HG02623 (cell line): ENCODE data around the gene CLCN4.
A peak's percentile ranks its signal among the peaks of the same experiment; 100 is the strongest.

Source experiments
- ATAC-seq: cut with Tn5 transposase; IDR thresholded peaks from one replicate; pipeline ENCODE4 v1.9.1; 2021; ENCODE audit warnings: moderate library complexity; ENCODE audit not compliant: unreplicated experiment

CLCN4 gene

GRCh38 chrX:10156199-10157031 lies at the start of gene CLCN4:
Gene CLCN4, plus strand, starts transcription at chrX:10156975. Its CDS starts 28,058 bp downstream, at chrX:10185033.
- ATAC-seq, result peak; percentile 47

DNA sequence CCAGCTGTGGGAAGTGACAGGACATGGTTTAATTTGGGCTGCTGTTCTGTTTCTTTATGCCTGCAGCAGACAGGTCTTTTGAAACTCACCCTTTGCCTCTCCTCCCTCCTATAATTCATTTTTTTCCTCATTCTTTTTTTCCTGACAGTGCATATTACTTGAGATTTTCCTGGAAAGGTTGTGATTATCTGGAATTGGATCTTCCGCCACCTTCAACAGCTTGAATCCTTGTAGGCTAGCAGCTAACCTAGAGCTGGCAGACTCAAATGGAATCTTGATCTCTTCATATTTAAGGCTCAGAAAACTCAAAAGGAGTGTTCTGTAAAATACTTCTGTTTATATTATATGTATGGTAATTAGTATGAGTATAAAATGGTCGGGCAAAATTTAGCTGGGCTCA lies 49.3 kb upstream of the CLCN4 start:
- no peak for ATAC-seq

- ATAC-seq, result no peak
These were observed 48.5 kb upstream of the CLCN4 start for GRCh38 chrX:10108288-10108687.

- ATAC-seq, result no peak
These were observed 47.1 kb upstream of the CLCN4 start for GRCh38 chrX:10109695-10110094.

- ATAC-seq, result no peak
These were observed 46.3 kb upstream of the CLCN4 start for GRCh38 chrX:10110316-10110935.

DNA sequence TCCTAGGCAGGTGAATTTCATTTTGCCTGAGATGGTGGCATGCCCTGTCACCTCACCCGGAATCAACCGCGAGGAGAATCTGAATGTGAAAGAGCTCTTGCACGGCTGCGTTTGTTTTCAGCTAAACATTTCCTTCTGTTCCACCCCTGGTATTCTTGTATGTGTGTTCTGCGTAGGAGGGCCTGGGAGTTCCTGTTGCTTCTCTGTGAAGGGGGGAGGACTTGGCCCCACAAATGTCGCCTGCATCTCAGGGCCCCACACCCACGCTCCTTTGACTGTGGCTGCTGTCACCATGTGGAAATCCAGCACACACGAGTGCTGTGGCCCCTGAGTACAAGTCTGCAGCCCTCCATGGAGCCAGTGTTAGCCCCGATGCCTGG lies 45.8 kb upstream of the CLCN4 start:
- peak; percentile 35 for ATAC-seq

DNA sequence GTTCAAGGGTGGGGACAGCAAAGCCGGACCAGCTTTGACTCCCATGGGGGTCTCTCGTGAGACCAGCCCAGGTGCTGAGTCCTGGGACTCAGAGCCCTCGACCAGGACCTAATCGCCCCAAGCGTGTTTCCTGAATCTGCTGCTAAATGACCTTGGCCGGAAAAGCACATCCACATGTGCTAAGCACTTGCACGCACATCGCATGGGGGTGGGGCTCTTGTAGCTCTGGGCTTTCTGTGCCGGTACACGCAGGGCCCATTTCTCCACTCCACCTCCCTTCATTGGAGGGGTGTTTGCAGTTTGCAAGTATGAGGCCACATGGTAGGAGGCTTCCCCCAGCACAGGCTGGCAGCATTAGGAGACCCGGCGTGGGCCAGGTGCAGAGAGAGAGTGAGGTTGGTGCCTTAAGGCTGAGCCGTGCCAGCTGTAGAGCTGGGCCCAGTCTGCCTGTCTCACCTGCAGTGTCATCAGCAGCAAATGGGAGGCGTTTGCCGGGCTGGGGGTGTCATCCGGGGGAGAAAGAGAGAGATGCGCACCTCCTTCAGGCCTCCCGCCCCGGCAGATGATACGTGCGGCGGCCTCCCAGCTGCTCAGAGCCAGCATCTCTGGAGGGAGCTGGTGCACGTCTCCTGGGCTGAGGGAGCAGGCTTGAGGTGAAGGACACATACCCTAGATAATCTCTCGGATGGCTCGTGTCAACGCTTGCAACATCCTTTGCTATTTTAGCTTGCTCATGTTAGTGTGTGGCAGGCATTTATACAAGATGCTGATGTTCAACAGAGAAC lies 45.2 kb upstream of the CLCN4 start:
- peak; percentile 42 for ATAC-seq

DNA sequence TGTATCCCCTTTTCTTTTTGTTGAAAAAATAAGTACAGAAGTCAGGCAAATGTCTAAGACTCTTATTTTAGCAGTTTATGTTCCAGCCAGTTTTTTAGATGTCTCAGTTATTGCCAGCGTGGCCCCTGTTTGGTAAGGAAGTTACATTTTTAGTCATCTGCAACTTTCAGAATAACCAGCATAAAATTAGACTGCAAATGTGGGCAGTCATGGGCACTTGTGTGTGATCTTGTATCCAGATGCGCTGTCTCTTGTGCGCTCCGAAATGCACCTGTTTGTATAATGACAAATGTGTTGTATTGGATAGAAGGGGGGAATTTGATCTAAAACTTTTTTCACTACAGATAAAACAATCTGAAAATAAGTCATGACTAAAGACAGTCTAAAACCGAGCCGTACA lies 44.3 kb upstream of the CLCN4 start:
- ATAC-seq, result peak; percentile 37

- ATAC-seq, result no peak
These were observed 41.7 kb upstream of the CLCN4 start for GRCh38 chrX:10115082-10115481.

DNA sequence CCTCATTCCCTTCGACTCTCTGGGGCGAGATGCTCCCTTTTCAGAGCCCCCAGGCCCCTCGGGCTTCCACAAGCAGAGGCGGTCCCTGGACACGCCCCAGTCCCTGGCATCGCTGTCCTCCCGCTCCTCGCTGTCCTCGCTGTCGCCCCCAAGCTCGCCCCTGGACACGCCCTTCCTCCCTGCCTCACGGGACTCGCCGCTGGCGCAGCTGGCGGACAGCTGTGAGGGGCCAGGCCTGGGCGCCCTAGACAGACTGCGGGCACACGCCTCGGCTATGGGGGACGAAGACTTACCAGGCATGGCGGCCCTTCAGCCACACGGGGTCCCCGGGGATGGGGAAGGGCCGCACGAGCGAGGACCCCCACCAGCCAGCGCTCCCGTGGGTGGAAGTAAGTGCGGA lies 39.5 kb upstream of the CLCN4 start:
- no peak for ATAC-seq

GRCh38 chrX:10117864-10118377 lies 38.9 kb upstream of the CLCN4 start:
- no peak for ATAC-seq

DNA sequence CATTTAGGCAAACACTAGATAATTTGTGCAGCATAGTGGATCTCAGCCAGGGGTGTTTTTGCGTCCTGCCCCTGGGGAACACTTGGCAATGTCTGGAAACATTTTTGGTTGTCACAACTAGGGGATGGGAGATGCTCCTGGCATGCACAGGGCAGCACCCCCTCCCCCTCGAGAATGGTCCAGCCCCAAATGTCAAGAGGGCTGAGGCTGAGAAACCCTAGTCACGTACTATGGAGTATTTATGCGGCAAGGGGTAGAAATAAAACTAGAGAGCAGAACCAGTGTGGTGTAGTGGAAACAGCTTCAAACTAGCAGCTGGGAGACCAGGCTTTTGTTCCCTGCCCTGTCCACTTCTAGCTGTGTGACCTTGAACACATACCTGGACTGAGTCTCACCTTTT lies 38.2 kb upstream of the CLCN4 start:
- ATAC-seq, result no peak

GRCh38 chrX:10119399-10119990 lies 37.3 kb upstream of the CLCN4 start:
- ATAC-seq, result peak; percentile 39

GRCh38 chrX:10120331-10120730 lies 36.4 kb upstream of the CLCN4 start:
- ATAC-seq, result no peak

- no peak for ATAC-seq
These were observed 35.9 kb upstream of the CLCN4 start for GRCh38 chrX:10120828-10121227.

DNA sequence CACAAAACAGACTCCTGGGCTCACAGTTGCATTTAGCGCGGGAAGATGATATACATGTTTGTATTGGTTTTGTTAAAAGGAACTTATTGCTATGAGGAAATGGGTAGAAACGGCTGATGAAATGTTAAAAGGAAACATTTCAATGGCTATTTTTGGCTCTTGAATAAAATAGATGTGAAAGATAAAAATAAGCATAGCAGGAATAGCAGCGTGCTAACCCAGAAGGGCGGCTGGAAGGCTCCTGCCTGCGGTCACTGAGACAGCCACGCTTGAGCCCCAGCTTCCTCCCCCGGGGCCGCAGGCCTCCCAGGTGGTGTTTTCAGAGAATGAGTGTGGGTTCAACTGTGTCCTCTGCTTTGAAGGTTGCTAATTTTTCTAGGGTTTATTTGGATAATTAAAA lies 35.0 kb upstream of the CLCN4 start:
- peak; percentile 77 for ATAC-seq

- ATAC-seq, result no peak
These were observed 32.1 kb upstream of the CLCN4 start for GRCh38 chrX:10124506-10125247.

- no peak for ATAC-seq
These were observed 31.5 kb upstream of the CLCN4 start for GRCh38 chrX:10125248-10125615.

- ATAC-seq, result no peak
These were observed 30.7 kb upstream of the CLCN4 start for GRCh38 chrX:10126044-10126443.

- ATAC-seq, result no peak
These were observed 29.9 kb upstream of the CLCN4 start for GRCh38 chrX:10126834-10127233.

DNA sequence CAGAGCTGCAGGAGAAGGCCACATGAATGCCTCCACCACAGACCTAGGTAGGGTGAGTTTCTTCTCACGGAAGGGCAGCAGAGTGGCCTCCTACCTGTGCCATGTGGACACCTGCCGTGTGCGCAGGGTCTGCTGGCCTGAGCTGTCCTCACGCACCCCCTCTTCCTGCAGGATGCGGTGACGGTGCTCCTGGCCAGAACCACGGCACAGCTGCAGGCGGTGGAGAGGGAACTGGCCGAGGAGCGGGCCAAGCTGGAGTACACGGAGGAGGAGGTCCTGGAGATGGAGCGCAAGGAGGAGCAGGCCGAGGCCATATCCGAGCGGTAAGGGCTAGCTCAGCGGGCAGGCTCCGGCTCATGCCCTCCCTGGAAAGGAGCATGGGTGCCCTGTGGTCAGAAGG lies 28.4 kb upstream of the CLCN4 start:
- no peak for ATAC-seq
